Spleen (tissue), 11 donors: ENCODE data around the gene TRERF1. TPM values are rescaled to one million over a fixed set of nuclear protein-coding genes. Genes with fewer than 3 reads are reported as not detected.
A peak's percentile ranks its signal among the peaks of the same experiment; 100 is the strongest.

Experiments used
- DNase-seq: peaks from one replicate; pipeline ENCODE4 v3.0.0-alpha.2; 2020
- H3K27ac ChIP-seq, 8 donors: fragments of 200-600 bp; sonication (generic) in 7 of 8; 1 replicate in 4 of 8; 2 replicates in 4 of 8; pipeline versions ENCODE4 v1.5.0 to v1.8.0; 2016 to 2021; ENCODE audit warnings: inconsistent platforms in 4 of 8, mild to moderate bottlenecking in 4 of 8, moderate library complexity in 1 of 8
- H3K27me3 ChIP-seq, 7 donors: fragments of 200-600 bp; sonication (generic) in 6 of 7; replicated peaks in 1 of 7; 1 replicate in 4 of 7; 2 replicates in 3 of 7; pipeline versions ENCODE4 v1.5.0 to v1.8.0; 2016 to 2021; ENCODE audit warnings: inconsistent platforms in 3 of 7, mild to moderate bottlenecking in 1 of 7
- H3K36me3 ChIP-seq, 6 donors: fragments of 200-600 bp; sonication (generic) in 5 of 6; 1 replicate in 4 of 6; 2 replicates in 2 of 6; pipeline versions ENCODE4 v1.5.0 to v1.8.0; 2016 to 2021; ENCODE audit warnings: inconsistent platforms in 2 of 6
- H3K4me1 ChIP-seq, 6 donors: fragments of 200-600 bp; sonication (generic) in 5 of 6; 1 replicate in 3 of 6; 2 replicates in 3 of 6; pipeline versions ENCODE4 v1.5.0 to v1.8.0; 2016 to 2021; ENCODE audit warnings: inconsistent platforms in 3 of 6
- H3K4me3 ChIP-seq, 8 donors: fragments of 200-600 bp; sonication (generic) in 7 of 8; 1 replicate in 4 of 8; 2 replicates in 4 of 8; pipeline versions ENCODE4 v1.5.0 to v1.8.0; 2016 to 2021; ENCODE audit warnings: inconsistent platforms in 4 of 8, mild to moderate bottlenecking in 4 of 8, moderate library complexity in 2 of 8
- H3K9me3 ChIP-seq, 8 donors: fragments of 200-600 bp; sonication (generic) in 7 of 8; 1 replicate in 4 of 8; 2 replicates in 4 of 8; pipeline versions ENCODE4 v1.5.0 to v1.8.0; 2016 to 2021; ENCODE audit warnings: inconsistent platforms in 4 of 8
- POLR2A ChIP-seq, 3 donors: fragments of 450-650 bp; IDR thresholded peaks; one replicate each; pipeline ENCODE4 v1.5.1; 2017; ENCODE audit warnings: antibody characterized with exemption in 3 of 3, mild to moderate bottlenecking in 1 of 3
- POLR2AphosphoS5 ChIP-seq, 3 donors: sonication (generic); formaldehyde crosslinking; IDR thresholded peaks; one replicate each; pipeline ENCODE4 v1.5.1; 2017; ENCODE audit warnings: antibody characterized with exemption in 3 of 3
- WGBS, 5 donors: extraction: QIAGEN DNeasy Blood & Tissue Kit in 3 of 5; methylation state at CpG; one replicate each; pipeline versions ENCODE4 v1.1.5 to v1.1.7; 2013 to 2018; 5-methylcytosine and 5-hydroxymethylcytosine counted together
- intact Hi-C: fragments of 100-400 bp; cut with DNase I; formaldehyde crosslinking; loops from one replicate; pipeline ENCODE4 v1.15.0; 2023; ENCODE audit warnings: low total_unique reads
- polyA plus RNA-seq, 3 donors: library from polyadenylated mRNA; stranded (reverse); fragments of 200-250 nt; gene quantifications; one replicate each; pipeline ENCODE4 v1.2.1, GENCODE V29; 2013
- total RNA-seq, 7 donors: library from RNA; depleted of rRNA in 3 of 7; stranded (reverse); fragments of >200 nt in 3 of 7; fragmentation: NEBNext Ultra II Directional in 4 of 7; extraction: Animal tissue kit (Norgen Biotek cat#: 25700) in 4 of 7; gene quantifications; one replicate each; pipeline versions ENCODE4 v1.1.0 to v1.2.1, GENCODE V29; 2016 to 2021
- TF ChIP-seq, protein P1 (sequence below), 11 experiments: fragments of 200-600 bp in 7 of 11; fragments of 450-650 bp in 4 of 11; sonication (generic) in 4 of 11; IDR thresholded peaks in 8 of 11; conservative IDR thresholded peaks in 3 of 11; 1 replicate in 7 of 11; 2 replicates in 4 of 11; pipeline versions ENCODE4 v1.4.0 to v1.8.0; 2016 to 2021; ENCODE audit warnings: antibody characterized with exemption in 11 of 11, inconsistent platforms in 4 of 11, mild to moderate bottlenecking in 1 of 11
- donor health status: healthy with polysubstance abuse.
- donor health status: DM: no; HTN: no; CAD: no; lungs with moderate emphysema.
- donor health status: DM: no; HTN: no; CAD: no.
- donor health status: Bipolar disorder and iron deficiency.
- donor health status: healthy.
- donor health status: DM: no; HTN: no; CAD: no.
- donor health status: DM: yes; HTN: yes; CAD: no.

The TRERF1 gene
- total and polyA plus RNA-seq, 10 donors: 1.5 to 16.9 (median 12.4) TPM

DNA sequence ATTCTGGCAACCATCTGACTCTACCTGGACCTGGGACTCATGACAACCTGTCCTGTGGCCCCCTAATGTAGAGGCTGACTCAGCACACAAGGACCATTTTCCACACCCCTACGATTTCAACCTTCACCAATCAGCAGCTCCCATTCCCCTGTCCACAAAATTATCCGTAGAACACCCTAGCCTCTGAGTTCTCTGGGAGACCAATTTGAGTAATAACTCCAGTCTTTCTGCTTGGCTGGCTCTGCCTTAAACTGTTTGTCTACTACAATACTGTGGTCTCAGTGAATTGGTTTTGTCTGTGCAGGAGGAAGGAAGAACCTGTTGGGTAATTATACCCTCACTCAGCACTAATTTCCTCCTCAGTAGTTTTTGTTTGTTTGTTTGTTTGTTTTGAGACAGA is 134.7 kb downstream of the TRERF1 start:
- DNase-seq: no peak
- Histone ChIP-seq H3K4me3 (peak overlapping the region in 1 of 8 donors; percentile 56), H3K36me3 (no peaks in the 10 kb centered on the region), H3K9me3 (peaks cover 0 to 5% (median 0%) of the 10 kb centered on the region in 8 donors), H3K27ac (peak overlapping the region in 7 of 8 donors; percentile 45 to 91 (median 85)), H3K4me1 (peaks cover 0 to 79% (median 36%) of the 10 kb centered on the region in 6 donors), H3K27me3 (no peaks in the 10 kb centered on the region)
- 52 to 84% (median 73%) methylated on average over 2 of the region's 2 CpGs for WGBS, 5 donors
- intact Hi-C loops: no loop called here
- TF ChIP-seq POLR2A (IDR thresholded peaks at IDR 0.05) (no peak), POLR2AphosphoS5 (IDR thresholded peaks at IDR 0.05) (no peak)
- TF ChIP-seq, protein P1, sequence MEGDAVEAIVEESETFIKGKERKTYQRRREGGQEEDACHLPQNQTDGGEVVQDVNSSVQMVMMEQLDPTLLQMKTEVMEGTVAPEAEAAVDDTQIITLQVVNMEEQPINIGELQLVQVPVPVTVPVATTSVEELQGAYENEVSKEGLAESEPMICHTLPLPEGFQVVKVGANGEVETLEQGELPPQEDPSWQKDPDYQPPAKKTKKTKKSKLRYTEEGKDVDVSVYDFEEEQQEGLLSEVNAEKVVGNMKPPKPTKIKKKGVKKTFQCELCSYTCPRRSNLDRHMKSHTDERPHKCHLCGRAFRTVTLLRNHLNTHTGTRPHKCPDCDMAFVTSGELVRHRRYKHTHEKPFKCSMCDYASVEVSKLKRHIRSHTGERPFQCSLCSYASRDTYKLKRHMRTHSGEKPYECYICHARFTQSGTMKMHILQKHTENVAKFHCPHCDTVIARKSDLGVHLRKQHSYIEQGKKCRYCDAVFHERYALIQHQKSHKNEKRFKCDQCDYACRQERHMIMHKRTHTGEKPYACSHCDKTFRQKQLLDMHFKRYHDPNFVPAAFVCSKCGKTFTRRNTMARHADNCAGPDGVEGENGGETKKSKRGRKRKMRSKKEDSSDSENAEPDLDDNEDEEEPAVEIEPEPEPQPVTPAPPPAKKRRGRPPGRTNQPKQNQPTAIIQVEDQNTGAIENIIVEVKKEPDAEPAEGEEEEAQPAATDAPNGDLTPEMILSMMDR (IDR thresholded peaks at IDR 0.05 in 8 of 11, conservative IDR thresholded peaks at IDR 0.05 in 3 of 11): no peak

DNA sequence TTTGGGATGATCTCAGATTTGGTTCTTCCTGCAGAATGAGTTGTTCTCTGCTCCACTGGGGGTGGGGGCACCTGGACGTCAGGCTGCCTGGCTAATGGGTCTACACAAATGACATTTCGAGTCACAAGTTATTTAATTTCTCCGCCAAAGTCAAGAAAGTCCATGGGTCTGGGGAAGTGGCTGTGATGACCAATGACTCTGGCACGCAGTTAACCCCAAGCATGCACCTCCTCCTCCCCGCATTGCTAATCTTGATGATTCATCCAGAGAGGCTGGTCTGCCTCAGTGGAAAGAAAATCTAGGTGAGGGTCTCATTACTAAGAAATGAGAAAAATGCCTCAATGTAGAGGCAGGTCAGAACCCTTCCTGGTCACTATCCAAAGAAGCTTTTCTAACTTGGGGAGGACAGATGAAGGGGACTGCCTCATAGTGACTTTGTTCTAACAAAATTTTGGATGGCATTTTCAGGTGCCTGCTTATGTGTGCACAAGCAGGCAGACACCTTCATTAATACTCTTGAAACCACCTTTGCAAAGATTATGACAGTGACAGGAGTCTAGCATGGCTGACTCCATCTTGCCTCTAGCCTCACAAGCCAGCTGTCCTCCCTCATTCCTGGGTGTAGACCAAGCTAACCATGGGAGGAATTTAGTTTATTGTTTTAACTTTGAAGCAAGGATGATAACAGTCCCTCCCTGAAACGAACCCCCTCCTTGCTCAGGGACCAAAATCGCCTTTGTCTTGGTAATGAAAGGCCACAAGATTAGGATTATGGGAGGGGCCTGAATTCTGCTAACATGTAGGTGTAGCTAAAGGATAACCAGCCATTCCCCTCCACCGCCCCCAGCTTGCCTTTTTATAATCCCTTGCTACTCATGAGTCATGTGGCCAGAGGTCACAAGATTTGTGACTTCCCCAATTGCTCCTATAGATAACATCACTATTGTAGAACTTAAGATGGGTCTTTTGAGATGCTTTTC is 135.4 kb downstream of the TRERF1 start:
- peak overlapping the region in 7 of 8 donors; percentile 45 to 91 (median 85) for H3K27ac ChIP-seq
- no peak for DNase-seq
- no peaks in the 10 kb centered on the region for H3K27me3 ChIP-seq
- peak overlapping the region in 1 of 8 donors; percentile 56 for H3K4me3 ChIP-seq
- 47 to 68% (median 55%) methylated on average over 8 of the region's 8 CpGs for WGBS, 5 donors
- no peaks in the 10 kb centered on the region for H3K36me3 ChIP-seq
- peaks cover 0 to 3% (median 0%) of the 10 kb centered on the region in 8 donors for H3K9me3 ChIP-seq
- H3K4me1 ChIP-seq: peaks cover 0 to 73% (median 36%) of the 10 kb centered on the region in 6 donors
- TF ChIP-seq POLR2A (IDR thresholded peaks at IDR 0.05) (no peak), POLR2AphosphoS5 (IDR thresholded peaks at IDR 0.05) (no peak)
- TF ChIP-seq, protein P1 (IDR thresholded peaks at IDR 0.05 in 8 of 11, conservative IDR thresholded peaks at IDR 0.05 in 3 of 11): no peak
- intact Hi-C loops: no loop called here

DNA sequence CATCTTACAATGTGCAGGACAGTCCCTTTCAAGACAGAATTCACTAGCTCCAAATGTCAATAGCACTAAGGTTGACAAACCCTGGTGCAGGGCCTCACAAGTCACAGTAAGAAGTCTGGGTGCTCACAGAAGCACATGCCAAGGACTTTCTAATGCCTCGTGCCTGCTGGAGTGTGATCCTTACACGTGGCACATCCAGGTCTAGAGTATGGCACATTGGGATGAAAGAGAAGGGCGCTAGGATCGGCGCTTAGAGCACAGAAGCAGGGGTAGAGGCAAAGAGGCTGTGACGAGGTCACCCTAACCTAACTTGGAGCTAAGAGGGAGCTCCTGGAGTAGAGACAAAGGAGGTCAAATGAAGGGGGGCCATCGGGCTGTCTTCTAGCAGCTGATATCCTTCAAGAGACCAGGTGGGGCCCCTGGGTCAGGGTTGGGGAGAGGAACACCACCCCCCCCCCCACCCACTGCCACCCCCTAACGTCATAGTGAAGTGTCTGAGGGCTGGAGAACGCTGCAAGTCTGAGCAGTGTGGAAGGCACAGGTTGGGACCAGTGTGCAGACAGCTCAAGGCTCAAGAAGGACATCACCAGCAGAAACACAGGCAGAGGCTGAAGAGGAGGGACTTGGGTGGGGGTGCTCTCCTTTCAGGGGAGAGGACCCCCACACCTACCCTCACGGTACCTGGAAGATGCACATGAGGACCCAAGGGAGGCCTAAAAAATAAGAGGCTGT is 136.3 kb downstream of the TRERF1 start:
- H3K4me3 ChIP-seq: peak overlapping the region in 1 of 8 donors; percentile 56
- no peaks in the 10 kb centered on the region for H3K27me3 ChIP-seq
- H3K4me1 ChIP-seq: peaks cover 0 to 67% (median 36%) of the 10 kb centered on the region in 6 donors
- intact Hi-C loops: no loop called here
- H3K9me3 ChIP-seq: no peaks in the 10 kb centered on the region
- TF ChIP-seq, protein P1 (IDR thresholded peaks at IDR 0.05 in 8 of 11, conservative IDR thresholded peaks at IDR 0.05 in 3 of 11): no peak
- TF ChIP-seq POLR2A (IDR thresholded peaks at IDR 0.05): no peak
- no peak for TF ChIP-seq POLR2AphosphoS5 (IDR thresholded peaks at IDR 0.05)
- H3K27ac ChIP-seq: peak overlapping the region in 6 of 8 donors; percentile 45 to 91 (median 86)
- 81 to 91% (median 85%) methylated on average over 10 of the region's 10 CpGs for WGBS, 5 donors
- H3K36me3 ChIP-seq: peaks cover 0 to 3% (median 0%) of the 10 kb centered on the region in 6 donors
- no peak for DNase-seq
